Thymus (tissue), 11 donors: ENCODE data around the gene WIPF3. TPM values are rescaled to one million over a fixed set of nuclear protein-coding genes. Genes with fewer than 3 reads are reported as not detected.
"Not testable (repeated sequence)": the region's sequence is repeated elsewhere in the genome, so short reads cannot be mapped to it uniquely, and the experiment has no call there.

ENCODE experiments used
- DNase-seq, 9 donors: peaks; one replicate each; pipeline ENCODE4 v3.0.0-alpha.2; 2013; ENCODE audit warnings: low spot score in 9 of 9, low read depth in 6 of 9, missing footprints in 1 of 9
- H3K27ac ChIP-seq, 2 donors: one replicate each; pipeline ENCODE4 v1.5.1; 2013; ENCODE audit warnings: control low read depth in 1 of 2, low read depth in 1 of 2, low read length in 1 of 2, mild to moderate bottlenecking in 1 of 2, moderate library complexity in 1 of 2
- H3K27me3 ChIP-seq, 2 donors: one replicate each; pipeline ENCODE4 v1.5.1; 2013; ENCODE audit warnings: low read length in 1 of 2; ENCODE audit not compliant: control insufficient read depth in 2 of 2, insufficient read depth in 1 of 2
- H3K36me3 ChIP-seq, 2 donors: one replicate each; pipeline ENCODE4 v1.5.1; 2013; ENCODE audit warnings: low read length in 1 of 2, mild to moderate bottlenecking in 1 of 2, moderate library complexity in 1 of 2; ENCODE audit not compliant: control insufficient read depth in 2 of 2, insufficient read depth in 2 of 2
- H3K4me1 ChIP-seq, 2 donors: one replicate each; pipeline ENCODE4 v1.5.1; 2013; ENCODE audit warnings: low read length in 2 of 2; ENCODE audit not compliant: control insufficient read depth in 2 of 2, insufficient read depth in 2 of 2
- H3K4me3 ChIP-seq, 2 donors: one replicate each; pipeline ENCODE4 v1.5.1; 2013; ENCODE audit warnings: low read length in 2 of 2, control low read depth in 1 of 2, mild to moderate bottlenecking in 1 of 2
- H3K9me3 ChIP-seq, 2 donors: one replicate each; pipeline ENCODE4 v1.5.1; 2013; ENCODE audit warnings: low read length in 1 of 2, mild to moderate bottlenecking in 1 of 2; ENCODE audit not compliant: control insufficient read depth in 2 of 2, insufficient read depth in 1 of 2
- WGBS: extraction: QIAGEN DNeasy Blood & Tissue Kit; methylation state at CpG from one replicate; pipeline ENCODE4 v1.1.7; 2013; 5-methylcytosine and 5-hydroxymethylcytosine counted together
- polyA plus RNA-seq: library from polyadenylated mRNA; stranded (reverse); fragments of 200-250 nt; gene quantifications from one replicate; pipeline ENCODE4 v1.2.3, GENCODE V29; 2013
- total RNA-seq: library from RNA; stranded (reverse); fragments of 120-200 nt; gene quantifications from one replicate; pipeline ENCODE4 v1.2.4, GENCODE V29; 2013
- donor health status: healthy.

WIPF3 gene
- total and polyA plus RNA-seq, 2 donors: 0.14 to 0.55 TPM

DNA sequence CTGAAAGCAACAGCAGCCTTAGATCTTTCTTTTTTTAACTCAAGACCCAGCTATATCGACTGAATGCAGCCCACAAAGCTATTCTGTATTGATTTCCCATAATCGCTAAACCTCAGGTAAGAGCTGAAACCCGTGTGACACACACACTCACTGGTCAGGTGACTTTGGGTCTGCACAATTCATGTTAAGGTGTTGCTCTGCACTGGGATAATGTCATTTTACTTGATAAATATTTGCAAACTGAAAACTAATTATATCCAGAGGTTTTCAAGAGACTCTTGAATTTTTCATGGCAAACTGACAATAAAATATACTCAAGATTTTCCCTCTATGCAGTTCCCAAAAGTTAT lies 150.2 kb downstream of the WIPF3 start:
- Histone ChIP-seq H3K4me1 (peaks cover 5 to 11% of the 10 kb centered on the region in 2 donors), H3K27me3 (no peaks in the 10 kb centered on the region), H3K27ac (no peak overlapping the region), H3K36me3 (peaks cover 16 to 33% of the 10 kb centered on the region in 2 donors), H3K9me3 (no peaks in the 10 kb centered on the region), H3K4me3 (no peak overlapping the region)
- DNase-seq: no peak
- WGBS: 29% methylated on average over 3 of the region's 3 CpGs

- H3K9me3 ChIP-seq: no peaks in the 10 kb centered on the region
- no peak overlapping the region for H3K4me3 ChIP-seq
- H3K27ac ChIP-seq: no peak overlapping the region
- no peaks in the 10 kb centered on the region for H3K27me3 ChIP-seq
- DNase-seq: no peak
- peaks cover 7 to 23% of the 10 kb centered on the region in 2 donors for H3K36me3 ChIP-seq
- peaks cover 5 to 11% of the 10 kb centered on the region in 2 donors for H3K4me1 ChIP-seq
- WGBS: 97% methylated on average over 9 of the region's 9 CpGs
Observed at GRCh38 chr7:29957521-29958310, 151.4 kb downstream of the WIPF3 start.

DNA sequence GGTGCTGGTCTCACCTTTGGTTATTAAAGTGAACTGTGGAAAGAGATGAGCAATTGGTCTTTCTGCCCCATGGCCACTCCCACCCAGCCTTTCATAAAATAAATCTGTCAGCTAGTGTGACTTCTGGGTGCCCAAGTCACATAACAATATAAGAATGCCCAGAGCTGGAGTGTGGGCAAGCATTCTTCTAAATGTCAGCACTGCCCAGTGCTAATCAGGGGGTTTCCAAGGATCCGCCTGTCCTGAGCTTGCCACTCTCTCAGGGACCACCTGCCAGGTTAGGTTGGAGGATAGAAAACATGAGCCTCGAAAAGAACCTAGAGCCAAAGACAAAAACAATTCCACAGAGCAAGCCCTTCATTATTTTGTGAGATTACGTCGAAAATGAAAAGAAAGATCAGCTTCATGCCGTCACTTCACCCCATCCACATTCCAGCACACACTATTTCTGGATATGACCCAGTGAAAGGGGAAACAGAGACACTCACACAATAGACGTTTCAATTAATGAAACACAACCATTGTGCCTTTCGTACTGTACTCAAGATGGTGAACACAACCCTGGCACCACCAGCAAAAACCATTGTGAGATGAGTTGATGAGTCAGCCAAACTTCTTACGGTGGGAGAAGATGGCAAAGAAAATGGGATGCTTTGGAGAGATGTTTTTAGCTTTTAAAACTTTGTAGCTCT lies 152.5 kb downstream of the WIPF3 start:
- H3K27ac ChIP-seq: no peak overlapping the region
- 97% methylated on average over 8 of the region's 8 CpGs for WGBS
- H3K4me1 ChIP-seq: peaks cover 5 to 11% of the 10 kb centered on the region in 2 donors
- no peak overlapping the region for H3K4me3 ChIP-seq
- DNase-seq: no peak
- no peaks in the 10 kb centered on the region for H3K27me3 ChIP-seq
- no peaks in the 10 kb centered on the region for H3K9me3 ChIP-seq
- peaks cover 7 to 21% of the 10 kb centered on the region in 2 donors for H3K36me3 ChIP-seq

GRCh38 chr7:29961611-29962010 lies 155.3 kb downstream of the WIPF3 start:
- not testable (repeated sequence) for H3K9me3 ChIP-seq, H3K27me3 ChIP-seq, H3K27ac ChIP-seq, H3K4me3 ChIP-seq, DNase-seq, H3K4me1 ChIP-seq
- H3K36me3 ChIP-seq: peaks cover 3 to 20% of the 10 kb centered on the region in 2 donors
- WGBS: 99% methylated on average over 19 of the region's 19 CpGs

- no peaks in the 10 kb centered on the region for H3K27me3 ChIP-seq
- no peaks in the 10 kb centered on the region for H3K4me1 ChIP-seq
- no peak for DNase-seq
- peaks cover 3 to 21% of the 10 kb centered on the region in 2 donors for H3K36me3 ChIP-seq
- H3K4me3 ChIP-seq: no peak overlapping the region
- H3K27ac ChIP-seq: no peak overlapping the region
- H3K9me3 ChIP-seq: no peaks in the 10 kb centered on the region
- WGBS: 100% methylated on average over 1 of the region's 1 CpG
Observed at GRCh38 chr7:29962035-29962434, 155.7 kb downstream of the WIPF3 start.

DNA sequence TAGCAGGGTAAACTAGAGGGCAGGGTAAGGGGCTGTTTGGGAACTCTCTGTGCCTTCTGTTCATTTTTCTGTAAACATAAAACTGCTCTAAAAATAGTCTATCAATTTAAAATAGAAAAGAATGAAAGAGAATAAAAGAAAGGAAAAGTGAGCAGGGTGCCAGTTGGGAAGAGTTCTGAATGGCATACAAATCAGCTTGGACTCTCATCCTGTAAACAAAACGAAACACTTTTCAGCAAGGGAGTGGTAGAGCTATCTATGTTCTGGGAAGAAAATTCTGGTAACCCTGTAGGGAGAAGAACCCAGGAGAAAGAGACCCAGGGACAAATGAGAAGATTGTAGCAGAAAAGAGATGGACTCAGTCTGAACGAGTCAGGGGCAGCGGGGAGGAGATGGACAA lies 158.7 kb downstream of the WIPF3 start:
- no peak overlapping the region for H3K27ac ChIP-seq
- WGBS: 98% methylated on average over 3 of the region's 3 CpGs

More for the DNA sequence above, 158.7 kb downstream of the WIPF3 start:
- no peak for DNase-seq
- H3K4me1 ChIP-seq: peaks cover 2 to 8% of the 10 kb centered on the region in 2 donors
- peaks cover 9 to 32% of the 10 kb centered on the region in 2 donors for H3K36me3 ChIP-seq
- no peaks in the 10 kb centered on the region for H3K9me3 ChIP-seq
- H3K4me3 ChIP-seq: no peak overlapping the region
- no peaks in the 10 kb centered on the region for H3K27me3 ChIP-seq

Other genes with a start within 250 kb of the WIPF3 start
- 0.09 TPM for gene PRR15, start 242.7 kb upstream of the WIPF3 start, total RNA-seq
- 0.39 TPM for gene PRR15, start 242.7 kb upstream of the WIPF3 start, polyA plus RNA-seq
- 46.7 TPM for gene SCRN1, start 183.3 kb downstream of the WIPF3 start, total RNA-seq
- 11.6 TPM for gene SCRN1, start 183.3 kb downstream of the WIPF3 start, polyA plus RNA-seq
- 4.5 TPM for gene FKBP14, start 220.2 kb downstream of the WIPF3 start, total RNA-seq
- 2.6 TPM for gene FKBP14, start 220.2 kb downstream of the WIPF3 start, polyA plus RNA-seq
- gene PLEKHA8, start 221.9 kb downstream of the WIPF3 start, total RNA-seq: 5.7 TPM
- 3.9 TPM for gene PLEKHA8, start 221.9 kb downstream of the WIPF3 start, polyA plus RNA-seq